B cell (primary cell): ENCODE results near the gene PRH1.

ENCODE experiments used
- EZH2 ChIP-seq: IDR thresholded peaks from 2 replicates; pipeline ENCODE4 v1.6.1; 2012; ENCODE audit warnings: borderline replicate concordance, low read depth, mild to moderate bottlenecking, moderate library complexity, low read length; ENCODE audit not compliant: insufficient read depth, poor library complexity, severe bottlenecking
- TF ChIP-seq, protein P1 (sequence below): fragments of 200-600 bp; IDR thresholded peaks from one replicate; pipeline ENCODE4 v1.8.0; 2022; ENCODE audit warnings: antibody characterized with exemption, mild to moderate bottlenecking

DNA sequence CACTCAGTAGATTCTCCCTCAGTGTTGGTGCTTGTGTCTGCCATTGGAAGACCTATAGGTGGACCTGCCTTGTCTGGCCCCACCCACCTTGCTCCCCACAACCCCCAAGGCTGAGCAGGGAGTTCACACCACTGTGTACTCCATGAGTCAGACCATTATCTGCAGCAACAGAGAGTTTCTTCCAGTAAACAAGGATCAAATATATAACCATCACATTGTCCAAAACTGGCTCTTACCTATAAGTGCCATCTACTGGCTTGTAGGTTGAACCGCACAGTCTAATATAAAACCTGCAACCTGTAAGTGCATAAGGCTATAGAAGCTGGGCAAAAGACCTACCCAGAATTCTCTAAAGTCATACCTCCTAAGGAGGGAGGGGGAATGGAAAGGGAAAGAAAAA, 17.4 kb upstream of the PRH1 start:
- TF ChIP-seq, protein P1, sequence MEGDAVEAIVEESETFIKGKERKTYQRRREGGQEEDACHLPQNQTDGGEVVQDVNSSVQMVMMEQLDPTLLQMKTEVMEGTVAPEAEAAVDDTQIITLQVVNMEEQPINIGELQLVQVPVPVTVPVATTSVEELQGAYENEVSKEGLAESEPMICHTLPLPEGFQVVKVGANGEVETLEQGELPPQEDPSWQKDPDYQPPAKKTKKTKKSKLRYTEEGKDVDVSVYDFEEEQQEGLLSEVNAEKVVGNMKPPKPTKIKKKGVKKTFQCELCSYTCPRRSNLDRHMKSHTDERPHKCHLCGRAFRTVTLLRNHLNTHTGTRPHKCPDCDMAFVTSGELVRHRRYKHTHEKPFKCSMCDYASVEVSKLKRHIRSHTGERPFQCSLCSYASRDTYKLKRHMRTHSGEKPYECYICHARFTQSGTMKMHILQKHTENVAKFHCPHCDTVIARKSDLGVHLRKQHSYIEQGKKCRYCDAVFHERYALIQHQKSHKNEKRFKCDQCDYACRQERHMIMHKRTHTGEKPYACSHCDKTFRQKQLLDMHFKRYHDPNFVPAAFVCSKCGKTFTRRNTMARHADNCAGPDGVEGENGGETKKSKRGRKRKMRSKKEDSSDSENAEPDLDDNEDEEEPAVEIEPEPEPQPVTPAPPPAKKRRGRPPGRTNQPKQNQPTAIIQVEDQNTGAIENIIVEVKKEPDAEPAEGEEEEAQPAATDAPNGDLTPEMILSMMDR: no peak
- TF ChIP-seq EZH2: no peak
